Fibroblast of peridontal ligament (primary cell): ENCODE results near the gene DNER.
"Not testable (repeated sequence)": the region's sequence is repeated elsewhere in the genome, so short reads cannot be mapped to it uniquely, and the experiment has no call there.

Experiments used
- DNase-seq: peaks from one replicate; pipeline ENCODE4 v3.0.0-alpha.2; 2010; ENCODE audit errors: extremely low read depth

DNER gene

DNA sequence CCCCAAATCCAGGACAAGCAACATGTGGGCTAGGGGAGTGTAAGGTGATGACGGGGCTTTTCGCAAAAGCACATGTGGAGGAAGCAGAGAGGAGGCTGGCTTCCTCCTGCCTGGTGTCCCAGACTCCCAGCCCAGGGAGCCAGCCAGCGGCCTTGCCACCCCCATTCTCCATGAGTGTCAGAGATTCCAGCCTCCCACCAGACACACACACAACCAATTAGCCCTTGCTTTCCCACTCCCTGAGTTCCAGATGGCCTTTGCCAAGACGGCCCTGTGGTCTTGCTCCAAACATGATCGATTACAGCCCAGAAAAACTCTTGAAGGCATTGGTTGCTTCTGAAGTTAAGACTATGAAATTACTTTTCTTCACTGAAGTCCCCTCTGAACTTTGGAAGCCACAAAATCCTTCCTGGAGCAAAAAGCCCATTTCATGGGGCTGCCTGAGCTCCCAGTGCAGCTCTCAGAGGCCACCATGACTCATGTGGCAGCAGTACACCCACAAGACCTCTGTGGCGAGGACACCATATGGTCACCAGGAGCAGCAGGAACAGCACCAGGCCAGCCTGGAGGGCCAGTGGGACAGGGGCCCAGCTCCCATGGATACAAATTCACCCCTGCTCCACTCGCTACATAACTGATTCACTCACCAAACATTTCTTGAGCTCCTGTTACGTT, 374.1 kb downstream of the DNER start:
- DNase-seq = no peak

- DNase-seq = no peak
These were observed 374.7 kb downstream of the DNER start for GRCh38 chr2:229339618-229340017.

DNA sequence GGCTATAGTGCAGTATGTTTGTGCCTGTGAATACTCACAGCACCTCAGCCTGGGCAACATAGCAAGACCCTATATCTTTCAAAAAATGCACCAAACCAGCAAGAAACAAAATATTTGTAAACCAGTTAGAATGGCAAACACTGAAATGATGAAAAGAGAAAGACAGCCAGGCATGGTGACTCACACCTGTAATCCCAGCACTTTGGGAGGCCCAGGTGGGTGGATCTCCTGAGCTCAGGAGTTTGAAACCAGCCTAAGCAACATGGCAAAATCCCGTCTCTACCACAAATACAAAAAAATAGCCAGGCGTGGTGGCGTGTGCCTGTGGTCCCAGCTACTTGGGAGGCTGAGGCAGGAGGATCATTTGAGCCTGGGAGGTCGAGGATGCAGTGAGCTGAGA, 375.2 kb downstream of the DNER start:
- DNase-seq = not testable (repeated sequence)

DNA sequence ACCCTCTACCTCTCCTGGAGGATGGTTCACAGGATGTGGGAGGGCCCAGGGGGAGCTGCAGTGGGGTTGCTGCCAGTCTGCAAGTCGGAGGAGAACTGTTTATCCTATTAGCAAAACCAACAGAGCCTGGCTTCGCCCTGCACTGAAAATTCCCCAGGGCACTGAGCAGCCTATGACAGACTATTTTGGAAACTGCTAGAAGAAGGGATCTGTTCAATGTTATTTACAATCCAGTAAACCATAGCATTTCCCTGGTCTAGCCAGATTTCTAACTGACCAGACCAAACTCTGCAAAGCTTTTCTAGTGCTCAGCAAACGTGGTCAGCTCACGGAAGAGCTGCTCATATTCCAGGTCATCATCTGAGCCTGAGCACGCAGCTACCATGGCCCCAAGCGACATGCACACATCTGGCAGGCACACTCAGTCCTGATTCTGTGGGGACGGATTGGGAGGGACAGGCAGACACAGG, 378.4 kb downstream of the DNER start:
- DNase-seq = no peak

DNA sequence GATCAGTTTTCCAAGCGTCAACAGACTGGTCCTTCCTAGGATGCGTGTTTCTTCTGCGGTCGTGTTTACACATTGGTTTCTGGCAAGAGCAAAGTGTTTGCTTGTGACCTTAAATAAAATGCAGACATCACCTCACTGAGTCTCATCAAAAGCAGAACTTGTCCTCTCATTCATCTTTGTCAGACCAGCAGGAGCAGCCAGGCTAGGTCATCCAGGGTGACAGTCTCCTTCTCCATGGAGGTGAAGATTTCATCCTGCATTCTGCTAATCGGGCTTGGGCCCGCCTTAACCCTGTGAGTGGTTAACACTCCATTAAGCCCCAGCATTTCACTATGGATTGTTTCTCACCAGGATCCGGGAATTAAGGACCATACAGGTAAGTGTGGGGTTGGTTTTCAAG, 379.0 kb downstream of the DNER start:
- DNase-seq = no peak

- DNase-seq = no peak
These were observed 383.4 kb downstream of the DNER start for GRCh38 chr2:229330952-229331351.

- DNase-seq = no peak
These were observed 394.8 kb downstream of the DNER start for GRCh38 chr2:229319558-229319957.

- DNase-seq = no peak
These were observed 400.2 kb downstream of the DNER start for GRCh38 chr2:229314117-229314516.

- peak; percentile 26 for DNase-seq
These were observed 400.8 kb downstream of the DNER start for GRCh38 chr2:229313591-229313990.
